Right ventricle myocardium inferior (tissue), 1 donor: ENCODE data around the gene FRMD3. TPM values are rescaled to one million over a fixed set of nuclear protein-coding genes. Genes with fewer than 3 reads are reported as not detected.

Source experiments
- ATAC-seq: fragments of 200-7000 bp; cut with Tn5 transposase; one replicate; pipeline ENCODE4 v1.9.1; 2020; ENCODE audit warnings: mild to moderate bottlenecking, moderate library complexity
- DNase-seq: peaks from one replicate; pipeline ENCODE4 v3.0.0; 2021; ENCODE audit errors: missing footprints
- intact Hi-C: fragments of 100-400 bp; cut with DNase I; formaldehyde crosslinking; loops from one replicate; pipeline ENCODE4 v1.11.0; 2022
- total RNA-seq: library from RNA; stranded (reverse); fragmentation: NEBNext Ultra II Directional; extraction: Animal tissue kit (Norgen Biotek cat#: 25700); gene quantifications from one replicate; pipeline ENCODE4 v1.2.1, GENCODE V29; 2021
- donor health status: DM: no; HTN: yes; CAD: no; lungs with severe emphysema.

Gene FRMD3
- total RNA-seq, 1 donor from 2014 or later: 98.9 TPM

GRCh38 chr9:83197591-83197990 lies 340.6 kb downstream of the FRMD3 start:
- DNase-seq (no peak), ATAC-seq (no peak)
- intact Hi-C loops: loop anchor here (5.0 kb wide), 1 partner anchor 450 kb away; no protein-coding TSS in a partner anchor

GRCh38 chr9:83196946-83197345 lies 341.3 kb downstream of the FRMD3 start:
- DNase-seq (no peak), ATAC-seq (no peak)
- intact Hi-C loops: loop anchor here (5.0 kb wide), 1 partner anchor 450 kb away; no protein-coding TSS in a partner anchor

Other genes with a start within 250 kb of the FRMD3 start
- gene IDNK, start 84.7 kb upstream of the FRMD3 start, total RNA-seq: 3.4 TPM
- 78.7 TPM for gene UBQLN1, start 169.6 kb upstream of the FRMD3 start, total RNA-seq